ENCODE data around the gene ATAD2B.
A peak's percentile ranks its signal among the peaks of the same experiment; 100 is the strongest.
"Not testable (repeated sequence)": the region's sequence is repeated elsewhere in the genome, so short reads cannot be mapped to it uniquely, and the experiment has no call there.

Gene ATAD2B

GRCh38 chr2:23926750-23927571, at the start of gene ATAD2B:
TSS of gene ATAD2B (minus strand) at chr2:23927123. CDS start at chr2:23926770, 353 bp downstream.
- peak; percentile 96 for DNase-seq (ENCODE audit: low spot score)

- DNase-seq (ENCODE audit: low spot score) = no peak
These were observed 40.9 kb upstream of the ATAD2B start for GRCh38 chr2:23967846-23968245.

- no peak for DNase-seq (ENCODE audit: low spot score)
These were observed 27.5 kb upstream of the ATAD2B start for GRCh38 chr2:23954325-23955014.

- no peak for DNase-seq (ENCODE audit: low spot score)
These were observed 26.7 kb upstream of the ATAD2B start for GRCh38 chr2:23953625-23954024.

GRCh38 chr2:23952558-23952957, 25.6 kb upstream of the ATAD2B start:
- DNase-seq (ENCODE audit: low spot score) = not testable (repeated sequence)

GRCh38 chr2:23947350-23947749, 20.4 kb upstream of the ATAD2B start:
- DNase-seq (ENCODE audit: low spot score) = no peak

GRCh38 chr2:23944976-23945375, 18.1 kb upstream of the ATAD2B start:
- DNase-seq (ENCODE audit: low spot score) = no peak

GRCh38 chr2:23944527-23944926, 17.6 kb upstream of the ATAD2B start:
- no peak for DNase-seq (ENCODE audit: low spot score)

GRCh38 chr2:23943666-23944065, 16.7 kb upstream of the ATAD2B start:
- no peak for DNase-seq (ENCODE audit: low spot score)

- DNase-seq (ENCODE audit: low spot score) = no peak
These were observed 14.7 kb upstream of the ATAD2B start for GRCh38 chr2:23941644-23942043.

- peak; percentile 35 for DNase-seq (ENCODE audit: low spot score)
These were observed 14.0 kb upstream of the ATAD2B start for GRCh38 chr2:23940718-23941620.

- peak; percentile 76 for DNase-seq (ENCODE audit: low spot score)
These were observed 13.2 kb upstream of the ATAD2B start, which contains the start of gene UBXN2A for GRCh38 chr2:23939987-23940717. TSS of gene UBXN2A (plus strand) at chr2:23940463. CDS start at chr2:23958315, 17,852 bp downstream.

GRCh38 chr2:23934259-23934658, 7.3 kb upstream of the ATAD2B start:
- no peak for DNase-seq (ENCODE audit: low spot score)

GRCh38 chr2:23926290-23926749, 603 bp downstream of the ATAD2B start:
- no peak for DNase-seq (ENCODE audit: low spot score)

GRCh38 chr2:23925702-23926289, 1.1 kb downstream of the ATAD2B start:
- DNase-seq (ENCODE audit: low spot score) = peak; percentile 73

- DNase-seq (ENCODE audit: low spot score) = no peak
These were observed 2.1 kb downstream of the ATAD2B start for GRCh38 chr2:23924589-23925359.

GRCh38 chr2:23918837-23919489, 8.0 kb downstream of the ATAD2B start:
- DNase-seq (ENCODE audit: low spot score) = no peak

- no peak for DNase-seq (ENCODE audit: low spot score)
These were observed 10.1 kb downstream of the ATAD2B start for GRCh38 chr2:23916727-23917405.

GRCh38 chr2:23915327-23915726, 11.6 kb downstream of the ATAD2B start:
- DNase-seq (ENCODE audit: low spot score) = no peak

Data from hematopoietic multipotent progenitor cell treated with erythropoietin and hydrocortisone succinate and interleukin-3 and kit ligand, for 17 days (in vitro differentiated cells).